ENCODE data around the gene SPRED3. TPM values are rescaled to one million over a fixed set of nuclear protein-coding genes. Genes with fewer than 3 reads are reported as not detected.

Gene SPRED3
- total RNA-seq, 1 donor from 2014 or later = 8.7 TPM

GRCh38 chr19:38437917-38438316, 49.4 kb downstream of the SPRED3 start:
- TF ChIP-seq, protein P1, sequence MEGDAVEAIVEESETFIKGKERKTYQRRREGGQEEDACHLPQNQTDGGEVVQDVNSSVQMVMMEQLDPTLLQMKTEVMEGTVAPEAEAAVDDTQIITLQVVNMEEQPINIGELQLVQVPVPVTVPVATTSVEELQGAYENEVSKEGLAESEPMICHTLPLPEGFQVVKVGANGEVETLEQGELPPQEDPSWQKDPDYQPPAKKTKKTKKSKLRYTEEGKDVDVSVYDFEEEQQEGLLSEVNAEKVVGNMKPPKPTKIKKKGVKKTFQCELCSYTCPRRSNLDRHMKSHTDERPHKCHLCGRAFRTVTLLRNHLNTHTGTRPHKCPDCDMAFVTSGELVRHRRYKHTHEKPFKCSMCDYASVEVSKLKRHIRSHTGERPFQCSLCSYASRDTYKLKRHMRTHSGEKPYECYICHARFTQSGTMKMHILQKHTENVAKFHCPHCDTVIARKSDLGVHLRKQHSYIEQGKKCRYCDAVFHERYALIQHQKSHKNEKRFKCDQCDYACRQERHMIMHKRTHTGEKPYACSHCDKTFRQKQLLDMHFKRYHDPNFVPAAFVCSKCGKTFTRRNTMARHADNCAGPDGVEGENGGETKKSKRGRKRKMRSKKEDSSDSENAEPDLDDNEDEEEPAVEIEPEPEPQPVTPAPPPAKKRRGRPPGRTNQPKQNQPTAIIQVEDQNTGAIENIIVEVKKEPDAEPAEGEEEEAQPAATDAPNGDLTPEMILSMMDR (IDR thresholded peaks at IDR 0.05; ENCODE audit: partially characterized antibody, unreplicated experiment) = no peak
- Mint-ChIP-seq H3K36me3 (ENCODE audit: unreplicated experiment) (no peaks in the 10 kb centered on the region), H3K4me3 (ENCODE audit: unreplicated experiment) (no peak overlapping the region), H3K4me1 (ENCODE audit: low read depth, unreplicated experiment) (peaks cover 14% of the 10 kb centered on the region), H3K27me3 (ENCODE audit: unreplicated experiment) (peaks cover 4% of the 10 kb centered on the region), H3K9me3 (ENCODE audit: unreplicated experiment) (no peaks in the 10 kb centered on the region), H3K27ac (ENCODE audit: unreplicated experiment) (no peak overlapping the region)
- DNase-seq = no peak

GRCh38 chr19:38440592-38440991, 52.1 kb downstream of the SPRED3 start:
- Mint-ChIP-seq H3K9me3 (ENCODE audit: unreplicated experiment) (peaks cover 5% of the 10 kb centered on the region), H3K27ac (ENCODE audit: unreplicated experiment) (no peak overlapping the region), H3K36me3 (ENCODE audit: unreplicated experiment) (peaks cover 5% of the 10 kb centered on the region), H3K27me3 (ENCODE audit: unreplicated experiment) (peaks cover 3% of the 10 kb centered on the region), H3K4me1 (ENCODE audit: low read depth, unreplicated experiment) (peaks cover 5% of the 10 kb centered on the region), H3K4me3 (ENCODE audit: unreplicated experiment) (no peak overlapping the region)
- DNase-seq = no peak
- TF ChIP-seq, protein P1 (IDR thresholded peaks at IDR 0.05; ENCODE audit: partially characterized antibody, unreplicated experiment) = no peak

GRCh38 chr19:38441657-38442348, 53.3 kb downstream of the SPRED3 start:
- peaks cover 5% of the 10 kb centered on the region for H3K36me3 Mint-ChIP-seq (ENCODE audit: unreplicated experiment)
- no peak for DNase-seq
- H3K9me3 Mint-ChIP-seq (ENCODE audit: unreplicated experiment) = peaks cover 8% of the 10 kb centered on the region
- H3K27ac Mint-ChIP-seq (ENCODE audit: unreplicated experiment) = no peak overlapping the region
- peaks cover 5% of the 10 kb centered on the region for H3K4me1 Mint-ChIP-seq (ENCODE audit: low read depth, unreplicated experiment)
- TF ChIP-seq, protein P1 (IDR thresholded peaks at IDR 0.05; ENCODE audit: partially characterized antibody, unreplicated experiment) = no peak
- no peak overlapping the region for H3K4me3 Mint-ChIP-seq (ENCODE audit: unreplicated experiment)
- peaks cover 7% of the 10 kb centered on the region for H3K27me3 Mint-ChIP-seq (ENCODE audit: unreplicated experiment)

DNA sequence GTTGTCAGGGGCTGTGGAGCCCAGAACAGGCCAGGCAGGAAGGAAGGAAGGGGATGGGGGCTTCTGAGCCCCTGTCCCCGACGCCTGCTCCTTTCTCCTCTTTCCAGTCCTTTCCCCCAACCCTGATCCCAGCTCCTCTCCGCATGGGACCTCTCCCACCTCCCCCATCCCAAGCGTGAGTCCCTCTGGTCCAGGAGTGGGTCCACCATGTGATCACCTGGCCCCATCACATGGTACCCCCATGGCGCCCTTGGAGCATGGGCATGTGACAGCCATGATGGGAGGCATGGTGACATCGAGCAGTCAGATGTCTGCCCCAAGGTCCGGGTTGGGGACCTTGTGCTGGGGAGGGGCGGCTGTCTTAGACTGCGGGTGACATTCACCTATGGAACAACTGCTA, 54.2 kb downstream of the SPRED3 start:
- Mint-ChIP-seq H3K9me3 (ENCODE audit: unreplicated experiment) (peaks cover 8% of the 10 kb centered on the region), H3K4me3 (ENCODE audit: unreplicated experiment) (no peak overlapping the region), H3K36me3 (ENCODE audit: unreplicated experiment) (peaks cover 5% of the 10 kb centered on the region), H3K27me3 (ENCODE audit: unreplicated experiment) (peaks cover 7% of the 10 kb centered on the region), H3K27ac (ENCODE audit: unreplicated experiment) (no peak overlapping the region), H3K4me1 (ENCODE audit: low read depth, unreplicated experiment) (peaks cover 5% of the 10 kb centered on the region)
- no peak for DNase-seq
- TF ChIP-seq, protein P1 (IDR thresholded peaks at IDR 0.05; ENCODE audit: partially characterized antibody, unreplicated experiment) = no peak

DNA sequence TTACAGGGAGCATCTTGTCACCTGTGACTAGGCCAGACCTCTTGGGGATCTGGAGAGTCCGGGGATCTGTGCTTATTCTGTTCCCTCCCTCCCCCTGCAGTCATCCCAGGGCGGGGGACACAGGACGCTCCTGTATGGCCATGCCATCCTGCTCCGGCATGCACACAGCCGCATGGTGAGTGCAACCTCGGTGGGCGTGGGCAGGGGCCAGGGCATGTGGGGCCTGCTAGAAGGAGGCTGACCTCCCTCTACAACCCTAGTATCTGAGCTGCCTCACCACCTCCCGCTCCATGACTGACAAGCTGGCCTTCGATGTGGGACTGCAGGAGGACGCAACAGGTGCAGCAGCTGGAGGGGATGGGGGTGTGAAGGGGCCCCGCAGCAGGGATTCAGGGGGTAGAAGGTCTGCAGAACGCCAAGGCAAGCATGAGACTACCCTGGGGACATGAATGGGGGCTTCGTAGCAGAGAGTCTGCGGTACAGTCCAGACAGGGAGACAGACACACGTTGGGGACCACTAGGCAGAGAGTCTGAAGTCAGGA, 55.0 kb downstream of the SPRED3 start:
- TF ChIP-seq, protein P1 (IDR thresholded peaks at IDR 0.05; ENCODE audit: partially characterized antibody, unreplicated experiment) = no peak
- H3K36me3 Mint-ChIP-seq (ENCODE audit: unreplicated experiment) = peaks cover 5% of the 10 kb centered on the region
- DNase-seq = no peak
- H3K9me3 Mint-ChIP-seq (ENCODE audit: unreplicated experiment) = peaks cover 8% of the 10 kb centered on the region
- H3K4me3 Mint-ChIP-seq (ENCODE audit: unreplicated experiment) = no peak overlapping the region
- peaks cover 5% of the 10 kb centered on the region for H3K4me1 Mint-ChIP-seq (ENCODE audit: low read depth, unreplicated experiment)
- H3K27ac Mint-ChIP-seq (ENCODE audit: unreplicated experiment) = no peak overlapping the region
- peaks cover 7% of the 10 kb centered on the region for H3K27me3 Mint-ChIP-seq (ENCODE audit: unreplicated experiment)

All from glutamatergic neuron (in vitro differentiated cells).